Activated naive CD8-positive, alpha-beta T cell treated with anti-CD3 and anti-CD28 coated beads, Interleukin-2, amount 10 ng/mL, durations not matched to agents 7 days and 5 days (primary cell): ENCODE measurements around the gene MYO1B. TPM values are rescaled to one million over a fixed set of nuclear protein-coding genes. Genes with fewer than 3 reads are reported as not detected.

ENCODE experiments used
- ATAC-seq: fragments of 150-1000 bp; cut with Tn5 transposase; one replicate; pipeline ENCODE4 v1.10.0; 2021; ENCODE audit warnings: low read depth, moderate library complexity
- POLR2A ChIA-PET: fragments of 350-600 bp; sonication (Branson Sonifier 250); formaldehyde crosslinking; loops from one replicate; lab custom pipeline; 2021; ENCODE audit warnings: antibody characterized with exemption; lab: Charles Lee
- DNase-seq: peaks from one replicate; pipeline ENCODE4 v3.0.0; 2021
- H3K27ac Mint-ChIP-seq: one replicate; pipeline ENCODE4 v1.8.0; 2022; ENCODE audit warnings: mild to moderate bottlenecking, mixed read lengths
- H3K27me3 Mint-ChIP-seq: one replicate; pipeline ENCODE4 v1.8.0; 2022; ENCODE audit warnings: mild to moderate bottlenecking, moderate library complexity, mixed read lengths
- H3K36me3 Mint-ChIP-seq: one replicate; pipeline ENCODE4 v1.8.0; 2021; ENCODE audit warnings: mild to moderate bottlenecking, mixed read lengths
- H3K4me1 Mint-ChIP-seq: one replicate; pipeline ENCODE4 v1.8.0; 2021; ENCODE audit warnings: mixed read lengths
- H3K4me3 Mint-ChIP-seq: one replicate; pipeline ENCODE4 v1.8.0; 2022; ENCODE audit warnings: mild to moderate bottlenecking, moderate library complexity, mixed read lengths
- H3K9me3 Mint-ChIP-seq: one replicate; pipeline ENCODE4 v1.8.0; 2021; ENCODE audit warnings: mixed read lengths
- total RNA-seq, 2 experiments: library from RNA; stranded (reverse); gene quantifications; one replicate each; pipeline ENCODE4 v1.2.3, GENCODE V29; 2021

Gene MYO1B
- total RNA-seq, 2 experiments from 2014 or later: 3.2 to 3.9 TPM

DNA sequence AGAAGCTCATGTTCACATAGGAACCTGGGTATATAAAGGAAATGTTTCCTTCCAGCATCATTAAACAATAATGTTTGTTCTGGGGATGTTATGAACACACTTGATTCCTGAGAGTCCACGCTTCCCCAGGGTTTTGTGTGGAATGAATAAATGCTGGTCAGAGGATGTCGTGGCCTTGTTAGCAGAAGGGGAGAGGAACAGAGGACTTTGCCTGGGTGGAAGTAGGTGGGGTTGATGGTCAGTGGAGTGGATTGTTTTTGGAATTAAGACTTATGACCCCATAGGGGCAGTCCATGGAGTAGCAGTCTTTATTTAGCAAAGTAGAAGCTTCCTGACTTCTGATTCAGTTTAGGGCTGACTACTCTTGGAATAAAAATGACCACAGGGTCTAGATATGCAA lies 139.6 kb downstream of the MYO1B start:
- no peaks in the 10 kb centered on the region for H3K9me3 Mint-ChIP-seq
- DNase-seq (no peak), ATAC-seq (no peak)
- peaks cover 1% of the 10 kb centered on the region for H3K4me1 Mint-ChIP-seq
- no peaks in the 10 kb centered on the region for H3K36me3 Mint-ChIP-seq
- no peaks in the 10 kb centered on the region for H3K27me3 Mint-ChIP-seq
- H3K27ac Mint-ChIP-seq: no peak overlapping the region
- POLR2A ChIA-PET: no interaction called here
- no peak overlapping the region for H3K4me3 Mint-ChIP-seq

DNA sequence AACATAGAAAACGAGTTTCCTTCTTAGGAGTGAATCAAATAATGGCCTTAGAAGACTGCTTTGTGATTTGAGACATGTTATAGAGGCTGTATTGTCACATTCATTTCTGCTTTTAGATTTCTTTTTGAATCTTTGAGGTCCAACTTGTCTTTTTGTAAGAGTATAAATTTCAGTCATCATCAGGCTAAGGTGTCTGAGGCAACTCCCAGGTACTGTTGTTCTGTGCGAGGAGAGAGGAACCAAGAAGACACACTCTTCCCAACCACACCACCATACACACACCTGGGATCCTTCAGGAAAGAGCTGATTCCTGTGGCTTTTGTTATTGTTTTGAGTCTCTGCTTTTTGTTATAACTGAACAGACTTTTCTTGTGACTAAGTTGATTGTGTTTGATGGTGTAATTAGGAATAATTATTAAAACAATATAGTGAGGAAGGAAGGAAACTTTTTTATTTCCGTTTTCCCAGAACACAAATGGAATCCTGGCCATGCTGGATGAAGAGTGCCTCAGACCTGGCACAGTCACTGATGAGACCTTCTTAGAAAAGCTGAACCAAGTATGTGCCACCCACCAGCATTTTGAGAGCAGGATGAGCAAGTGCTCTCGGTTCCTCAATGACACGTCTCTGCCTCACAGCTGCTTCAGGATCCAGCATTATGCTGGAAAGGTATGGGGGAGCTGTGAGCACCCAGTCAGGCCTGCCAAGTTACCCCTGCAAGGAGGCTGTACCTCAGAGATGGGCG lies 140.4 kb downstream of the MYO1B start:
- Mint-ChIP-seq H3K4me1 (peaks cover 1% of the 10 kb centered on the region), H3K9me3 (no peaks in the 10 kb centered on the region), H3K36me3 (no peaks in the 10 kb centered on the region), H3K4me3 (no peak overlapping the region), H3K27ac (no peak overlapping the region), H3K27me3 (no peaks in the 10 kb centered on the region)
- ATAC-seq: no peak
- POLR2A ChIA-PET: no interaction called here
- DNase-seq: no peak

DNA sequence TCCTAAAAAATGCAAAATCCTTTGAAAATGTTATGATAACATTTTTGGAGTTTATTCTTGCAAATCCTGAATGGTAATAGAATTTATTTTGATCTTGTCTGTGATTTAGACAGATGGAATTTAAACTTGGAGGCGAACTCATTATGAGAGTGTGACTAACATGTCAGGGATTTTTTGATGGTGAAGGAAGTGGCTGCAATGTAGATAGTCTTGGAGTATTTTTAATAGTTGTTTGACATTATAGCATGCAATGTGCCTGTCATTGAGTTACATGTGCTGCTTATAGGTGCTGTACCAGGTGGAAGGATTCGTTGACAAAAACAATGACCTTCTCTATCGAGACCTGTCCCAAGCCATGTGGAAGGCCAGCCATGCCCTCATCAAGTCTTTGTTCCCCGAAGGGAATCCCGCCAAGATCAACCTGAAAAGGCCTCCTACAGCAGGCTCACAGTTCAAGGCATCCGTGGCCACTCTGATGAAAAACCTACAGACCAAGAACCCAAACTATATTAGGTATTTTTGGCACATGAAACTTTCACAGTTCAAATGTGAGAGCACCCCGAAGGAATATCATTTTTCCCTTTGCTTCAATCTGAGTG lies 141.8 kb downstream of the MYO1B start:
- no peaks in the 10 kb centered on the region for H3K36me3 Mint-ChIP-seq
- no peak for DNase-seq
- H3K9me3 Mint-ChIP-seq: no peaks in the 10 kb centered on the region
- no peak overlapping the region for H3K27ac Mint-ChIP-seq
- POLR2A ChIA-PET: no interaction called here
- no peak for ATAC-seq
- no peak overlapping the region for H3K4me3 Mint-ChIP-seq
- H3K4me1 Mint-ChIP-seq: peaks cover 1% of the 10 kb centered on the region
- H3K27me3 Mint-ChIP-seq: no peaks in the 10 kb centered on the region

DNA sequence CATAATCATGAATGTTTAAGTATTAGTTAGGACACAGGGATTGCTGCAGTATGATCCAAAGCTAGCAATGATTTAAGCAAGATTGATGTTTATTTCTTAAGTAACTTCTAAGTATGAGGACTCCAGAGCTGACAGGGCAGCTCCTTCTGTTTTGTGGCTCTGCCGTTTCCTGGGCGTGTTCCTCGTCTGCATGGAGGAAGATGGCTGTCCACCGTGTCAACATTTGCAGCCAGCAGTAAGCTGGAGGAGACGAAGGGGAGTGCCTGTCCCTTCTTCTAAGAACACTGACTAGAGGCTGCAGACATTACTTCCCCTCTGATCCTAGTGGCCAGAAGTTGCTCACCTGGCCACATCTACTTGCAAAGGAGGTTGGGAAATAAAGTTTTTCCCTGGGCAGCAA lies 144.1 kb downstream of the MYO1B start:
- no peak overlapping the region for H3K27ac Mint-ChIP-seq
- DNase-seq: no peak
- H3K9me3 Mint-ChIP-seq: no peaks in the 10 kb centered on the region
- POLR2A ChIA-PET: no interaction called here
- no peak overlapping the region for H3K4me3 Mint-ChIP-seq
- H3K36me3 Mint-ChIP-seq: no peaks in the 10 kb centered on the region
- no peak for ATAC-seq
- H3K4me1 Mint-ChIP-seq: peaks cover 1% of the 10 kb centered on the region
- no peaks in the 10 kb centered on the region for H3K27me3 Mint-ChIP-seq

DNA sequence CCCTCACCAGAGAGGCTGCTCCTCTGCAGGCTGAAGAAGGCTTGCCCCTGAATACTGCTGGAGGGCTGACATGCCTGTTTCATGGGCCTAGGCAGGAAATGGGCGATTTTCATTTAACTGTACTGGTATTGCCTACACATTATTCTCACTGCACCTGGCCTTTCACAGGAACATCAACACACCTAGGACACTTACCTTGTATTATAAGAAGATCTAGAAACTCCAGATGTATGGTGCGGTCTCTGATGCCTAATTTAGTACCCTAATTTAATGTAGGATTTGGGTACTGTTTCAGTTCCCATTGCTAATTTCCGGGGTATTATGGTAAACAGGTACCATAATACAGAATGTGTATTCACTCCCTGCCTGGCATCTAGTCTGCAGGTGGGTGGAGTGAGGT lies 146.0 kb downstream of the MYO1B start:
- ATAC-seq (no peak), DNase-seq (no peak)
- Mint-ChIP-seq H3K4me3 (no peak overlapping the region), H3K27ac (no peak overlapping the region), H3K9me3 (no peaks in the 10 kb centered on the region), H3K4me1 (peaks cover 1% of the 10 kb centered on the region), H3K36me3 (no peaks in the 10 kb centered on the region), H3K27me3 (no peaks in the 10 kb centered on the region)
- POLR2A ChIA-PET: no interaction called here

DNA sequence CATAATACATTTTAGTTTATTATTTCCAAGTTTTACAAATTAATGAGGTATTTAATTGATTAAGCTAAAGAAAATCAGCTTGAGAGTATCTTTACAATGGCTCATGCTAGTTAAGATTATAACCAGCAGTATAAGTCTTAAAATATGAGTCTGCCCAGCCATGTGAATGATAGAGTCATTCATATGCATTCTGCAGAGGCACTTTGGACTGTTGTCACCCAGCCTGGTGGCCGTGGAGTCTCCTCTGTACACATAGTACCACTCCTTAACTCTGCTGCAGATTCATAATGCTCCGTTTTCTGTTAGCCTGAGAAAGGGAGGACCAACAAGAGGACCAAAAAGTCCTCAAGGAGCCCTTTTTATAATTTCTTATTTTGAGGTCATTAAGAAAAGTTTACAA lies 148.8 kb downstream of the MYO1B start:
- Mint-ChIP-seq H3K4me3 (no peak overlapping the region), H3K36me3 (no peaks in the 10 kb centered on the region), H3K27me3 (no peaks in the 10 kb centered on the region), H3K27ac (no peak overlapping the region), H3K4me1 (peaks cover 1% of the 10 kb centered on the region), H3K9me3 (no peaks in the 10 kb centered on the region)
- DNase-seq (no peak), ATAC-seq (no peak)
- POLR2A ChIA-PET: no interaction called here

DNA sequence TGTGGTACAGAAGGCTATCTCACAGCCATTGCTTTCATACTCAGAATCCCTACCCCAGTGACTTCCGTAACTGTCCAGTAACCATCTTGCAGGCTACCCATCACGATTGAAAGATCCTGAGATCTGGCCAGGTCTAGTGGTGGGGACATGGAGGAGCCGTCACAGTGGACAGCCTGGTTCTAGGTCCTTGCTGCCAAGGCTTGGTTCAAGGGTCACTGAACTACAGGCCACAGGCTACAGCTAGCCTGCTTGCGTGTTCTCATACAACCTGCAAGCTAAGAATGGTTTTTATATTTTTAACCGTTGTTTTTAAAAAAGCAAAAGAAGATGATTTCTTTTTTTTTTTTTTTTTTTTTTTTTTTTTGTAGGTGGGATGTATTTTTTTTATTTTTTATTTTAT lies 151.6 kb downstream of the MYO1B start:
- DNase-seq: no peak
- Mint-ChIP-seq H3K36me3 (no peaks in the 10 kb centered on the region), H3K9me3 (no peaks in the 10 kb centered on the region), H3K27ac (no peak overlapping the region), H3K4me3 (no peak overlapping the region), H3K4me1 (no peaks in the 10 kb centered on the region), H3K27me3 (no peaks in the 10 kb centered on the region)
- no peak for ATAC-seq
- POLR2A ChIA-PET: no interaction called here

DNA sequence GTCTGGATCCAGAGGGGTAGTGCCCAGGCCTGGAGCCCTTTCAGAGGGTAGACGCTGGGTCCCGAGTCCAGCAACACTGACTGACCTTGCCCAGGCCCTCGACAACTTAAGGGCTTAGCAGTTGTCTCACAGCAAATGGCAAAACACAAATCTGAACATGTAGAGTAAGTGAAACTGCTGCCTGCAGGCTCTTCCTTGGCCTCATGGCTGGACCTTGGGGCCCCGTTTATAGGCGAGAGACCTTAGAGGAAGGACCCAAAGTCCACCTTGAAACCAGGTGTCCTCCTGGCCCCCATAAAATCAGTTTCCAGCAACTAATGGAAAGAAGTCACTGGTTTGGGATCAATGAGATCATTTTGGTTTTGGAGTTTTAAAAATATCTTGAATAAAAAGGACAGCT lies 154.4 kb downstream of the MYO1B start:
- POLR2A ChIA-PET: no interaction called here
- ATAC-seq (no peak), DNase-seq (no peak)
- Mint-ChIP-seq H3K27ac (no peak overlapping the region), H3K27me3 (no peaks in the 10 kb centered on the region), H3K36me3 (no peaks in the 10 kb centered on the region), H3K4me1 (peaks cover 3% of the 10 kb centered on the region), H3K4me3 (no peak overlapping the region), H3K9me3 (no peaks in the 10 kb centered on the region)

DNA sequence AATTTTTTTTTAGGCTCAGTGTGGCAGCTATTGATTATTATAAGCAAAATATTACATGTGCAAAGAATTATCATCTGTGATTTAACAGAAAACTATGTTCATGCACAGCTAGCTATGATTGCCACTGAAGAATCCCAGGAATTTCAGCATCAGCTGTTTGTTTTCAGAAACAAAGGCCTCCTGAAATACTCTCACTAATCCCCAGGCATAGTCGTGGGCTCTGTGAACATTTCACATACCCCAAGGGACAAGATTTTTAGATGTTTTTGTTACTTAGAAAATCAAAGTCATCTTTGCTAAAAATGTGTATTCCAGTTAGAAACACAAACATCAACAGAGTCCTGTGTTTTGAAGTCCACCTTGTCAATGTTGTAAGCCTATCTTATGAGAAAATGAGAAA lies 156.1 kb downstream of the MYO1B start:
- POLR2A ChIA-PET: no interaction called here
- H3K9me3 Mint-ChIP-seq: no peaks in the 10 kb centered on the region
- no peak overlapping the region for H3K4me3 Mint-ChIP-seq
- no peak overlapping the region for H3K27ac Mint-ChIP-seq
- H3K36me3 Mint-ChIP-seq: no peaks in the 10 kb centered on the region
- H3K4me1 Mint-ChIP-seq: peaks cover 14% of the 10 kb centered on the region
- DNase-seq: no peak
- no peaks in the 10 kb centered on the region for H3K27me3 Mint-ChIP-seq
- ATAC-seq: no peak

DNA sequence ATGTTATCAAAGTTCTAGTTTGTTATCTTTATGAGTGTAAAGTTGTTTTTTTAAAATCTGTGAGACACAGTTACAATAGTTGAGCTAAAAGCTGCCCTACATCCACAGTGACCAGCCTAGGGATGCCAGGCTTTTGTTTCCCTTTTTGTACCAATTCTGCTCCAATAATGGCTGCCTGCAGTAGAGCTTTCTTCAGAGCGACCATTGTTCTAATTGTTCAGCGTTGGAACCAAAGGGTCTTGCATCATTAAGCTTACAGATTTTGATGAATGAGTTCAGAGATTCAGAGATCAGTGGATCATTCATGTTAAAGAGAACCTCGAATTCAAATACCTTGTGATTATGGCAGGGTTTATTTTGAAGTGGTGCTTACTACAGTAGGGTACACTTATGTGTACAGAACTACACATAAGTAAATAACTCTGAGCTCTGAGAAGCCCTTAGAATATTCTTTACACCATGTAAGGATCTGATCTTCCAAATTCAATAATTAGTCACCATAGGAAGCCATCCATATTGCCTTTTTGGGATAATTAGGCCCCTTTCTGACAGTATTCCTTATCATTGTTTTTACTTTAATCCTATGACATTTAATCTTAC lies 157.9 kb downstream of the MYO1B start:
- POLR2A ChIA-PET: no interaction called here
- Mint-ChIP-seq H3K27me3 (no peaks in the 10 kb centered on the region), H3K4me3 (no peak overlapping the region), H3K36me3 (no peaks in the 10 kb centered on the region), H3K27ac (no peak overlapping the region), H3K9me3 (no peaks in the 10 kb centered on the region), H3K4me1 (peaks cover 14% of the 10 kb centered on the region)
- DNase-seq: no peak
- ATAC-seq: no peak

DNA sequence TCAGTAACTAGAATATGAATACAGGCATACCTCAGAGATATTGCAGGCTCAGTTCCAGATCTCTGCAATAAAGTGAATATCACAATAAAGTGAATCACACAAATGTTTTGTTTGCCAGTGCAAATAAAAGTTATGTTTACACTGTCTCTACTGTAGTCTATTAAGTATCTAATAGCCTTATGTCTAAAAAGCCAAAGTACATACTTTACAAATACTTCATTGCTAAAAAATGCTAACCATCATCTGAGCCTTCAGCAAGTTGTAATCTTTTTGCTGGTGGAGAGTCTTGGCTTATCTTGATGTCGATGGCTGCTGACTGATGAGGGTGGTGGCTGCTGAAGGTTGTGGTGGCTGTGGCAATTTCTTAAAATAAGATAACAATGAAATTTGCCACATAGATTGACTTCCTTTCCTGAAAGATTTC lies 159.4 kb downstream of the MYO1B start:
- Mint-ChIP-seq H3K9me3 (no peaks in the 10 kb centered on the region), H3K27me3 (no peaks in the 10 kb centered on the region), H3K36me3 (no peaks in the 10 kb centered on the region), H3K4me3 (no peak overlapping the region), H3K4me1 (peaks cover 14% of the 10 kb centered on the region), H3K27ac (no peak overlapping the region)
- ATAC-seq (no peak), DNase-seq (no peak)
- POLR2A ChIA-PET: no interaction called here

DNA sequence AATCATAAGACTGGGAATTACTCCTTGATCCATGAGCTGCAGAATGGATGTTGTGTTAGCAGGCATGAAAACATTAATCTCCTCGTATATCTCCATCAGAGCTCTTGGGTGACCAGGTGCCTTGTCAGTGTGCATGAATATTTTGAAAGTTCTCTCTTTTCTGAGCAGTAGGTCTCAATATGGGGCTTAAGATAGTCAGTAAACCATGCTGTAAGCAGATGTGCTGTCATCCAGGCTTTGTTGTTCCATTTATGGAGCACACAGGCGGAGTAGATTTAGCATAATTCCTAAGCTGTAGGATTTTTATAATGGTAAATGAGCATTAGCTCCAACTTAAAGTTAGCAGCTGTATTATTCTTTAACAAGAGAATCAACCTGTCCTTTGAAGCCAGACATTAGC lies 160.3 kb downstream of the MYO1B start:
- POLR2A ChIA-PET: no interaction called here
- no peak for ATAC-seq
- H3K27ac Mint-ChIP-seq: no peak overlapping the region

DNA sequence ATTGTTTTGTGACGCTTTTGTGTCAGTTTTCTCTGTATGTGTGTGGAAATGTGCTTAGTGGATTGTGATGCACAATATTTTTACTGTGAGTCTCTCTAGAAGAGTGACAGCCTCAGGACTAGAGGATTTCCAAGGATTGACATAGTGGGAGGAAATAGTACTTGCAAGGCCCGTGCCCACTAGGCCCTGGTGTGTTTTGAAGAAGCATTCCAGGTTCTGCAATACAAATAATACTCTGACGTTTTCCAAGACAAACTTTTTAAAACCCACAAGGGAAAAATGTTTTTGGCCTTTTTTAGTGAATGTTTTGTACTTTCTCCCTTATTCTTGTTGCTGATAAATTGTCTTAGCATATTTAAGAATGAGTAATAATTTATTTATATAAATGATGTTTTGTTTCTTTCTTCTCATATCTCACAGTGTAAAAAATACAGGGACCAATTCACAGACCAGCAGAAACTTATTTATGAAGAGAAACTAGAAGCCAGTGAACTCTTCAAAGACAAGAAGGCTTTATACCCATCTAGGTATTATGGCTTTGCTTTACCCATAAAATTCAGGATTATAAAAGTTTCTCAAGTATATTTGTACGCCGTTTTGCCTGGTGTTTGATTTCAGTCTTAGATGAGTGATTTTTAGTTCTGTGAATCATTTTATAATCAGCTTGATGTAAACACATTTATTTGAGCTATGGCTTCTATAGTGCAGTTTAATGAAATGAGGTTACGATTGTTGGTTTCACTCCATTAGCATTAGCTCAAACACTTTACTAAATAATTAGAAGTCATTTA lies 165.6 kb downstream of the MYO1B start:
- Mint-ChIP-seq H3K4me1 (peaks cover 2% of the 10 kb centered on the region), H3K4me3 (no peak overlapping the region), H3K36me3 (no peaks in the 10 kb centered on the region), H3K27ac (no peak overlapping the region), H3K27me3 (no peaks in the 10 kb centered on the region), H3K9me3 (no peaks in the 10 kb centered on the region)
- POLR2A ChIA-PET: no interaction called here
- ATAC-seq: no peak
- DNase-seq: no peak

More for the DNA sequence above, 160.3 kb downstream of the MYO1B start:
- Mint-ChIP-seq H3K4me1 (peaks cover 14% of the 10 kb centered on the region), H3K27me3 (no peaks in the 10 kb centered on the region), H3K9me3 (no peaks in the 10 kb centered on the region), H3K4me3 (no peak overlapping the region), H3K36me3 (no peaks in the 10 kb centered on the region)
- no peak for DNase-seq
